ENCODE measurements around the gene FABP1.

The FABP1 gene

DNA sequence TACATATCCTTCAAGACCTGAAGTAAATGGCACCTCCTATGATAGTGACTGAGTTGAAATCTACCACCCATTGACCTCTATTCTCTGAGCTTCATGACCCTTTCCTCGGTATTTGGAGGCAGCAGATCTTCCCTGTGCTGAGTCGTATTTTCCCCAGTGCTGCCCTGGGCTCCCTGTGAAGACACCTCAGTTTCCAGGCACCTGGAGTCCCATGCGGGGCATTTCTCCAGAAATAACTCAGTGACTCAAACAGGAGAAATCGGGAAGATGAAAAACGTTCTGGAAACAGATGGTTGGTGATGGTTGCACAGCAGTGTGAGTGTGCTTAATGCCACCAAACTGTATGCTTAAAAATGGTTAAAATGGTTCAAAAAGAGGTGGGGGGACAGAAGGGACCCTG lies 42.3 kb downstream of the FABP1 start:
- Histone ChIP-seq H3K36me3 (no peaks in the 10 kb centered on the region), H3K4me3 (no peak overlapping the region), H3K27me3 (no peaks in the 10 kb centered on the region), H3K27ac (no peak overlapping the region), H3K9me3 (no peaks in the 10 kb centered on the region), H3K4me1 (no peaks in the 10 kb centered on the region)
- intact Hi-C loops (cut with DNase I; ENCODE audit: low total_unique reads) = no loop called here
- TF ChIP-seq, protein P1, sequence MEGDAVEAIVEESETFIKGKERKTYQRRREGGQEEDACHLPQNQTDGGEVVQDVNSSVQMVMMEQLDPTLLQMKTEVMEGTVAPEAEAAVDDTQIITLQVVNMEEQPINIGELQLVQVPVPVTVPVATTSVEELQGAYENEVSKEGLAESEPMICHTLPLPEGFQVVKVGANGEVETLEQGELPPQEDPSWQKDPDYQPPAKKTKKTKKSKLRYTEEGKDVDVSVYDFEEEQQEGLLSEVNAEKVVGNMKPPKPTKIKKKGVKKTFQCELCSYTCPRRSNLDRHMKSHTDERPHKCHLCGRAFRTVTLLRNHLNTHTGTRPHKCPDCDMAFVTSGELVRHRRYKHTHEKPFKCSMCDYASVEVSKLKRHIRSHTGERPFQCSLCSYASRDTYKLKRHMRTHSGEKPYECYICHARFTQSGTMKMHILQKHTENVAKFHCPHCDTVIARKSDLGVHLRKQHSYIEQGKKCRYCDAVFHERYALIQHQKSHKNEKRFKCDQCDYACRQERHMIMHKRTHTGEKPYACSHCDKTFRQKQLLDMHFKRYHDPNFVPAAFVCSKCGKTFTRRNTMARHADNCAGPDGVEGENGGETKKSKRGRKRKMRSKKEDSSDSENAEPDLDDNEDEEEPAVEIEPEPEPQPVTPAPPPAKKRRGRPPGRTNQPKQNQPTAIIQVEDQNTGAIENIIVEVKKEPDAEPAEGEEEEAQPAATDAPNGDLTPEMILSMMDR (IDR thresholded peaks at IDR 0.05) = no peak
- DNase-seq = no peak

DNA sequence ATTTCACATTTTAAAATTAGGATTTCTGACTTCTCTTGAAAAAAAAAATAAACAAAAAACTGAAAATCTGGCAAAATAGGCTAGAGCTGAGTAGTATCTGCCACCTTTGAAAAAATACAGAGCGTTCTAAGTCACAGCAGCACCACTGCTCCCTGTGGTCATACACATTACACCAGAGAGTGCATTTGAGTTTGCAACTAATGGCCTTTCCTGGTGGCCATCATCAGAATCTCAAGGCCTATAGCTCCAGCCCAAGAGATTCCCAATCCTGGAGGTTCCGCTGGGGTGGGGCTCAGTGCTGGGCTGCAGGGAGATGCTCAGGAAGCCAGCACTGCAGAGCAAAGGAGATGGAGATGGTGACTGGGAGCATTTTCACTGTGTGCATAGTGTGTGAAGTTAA lies 42.8 kb downstream of the FABP1 start:
- TF ChIP-seq, protein P1 (IDR thresholded peaks at IDR 0.05) = no peak
- no peaks in the 10 kb centered on the region for H3K9me3 ChIP-seq
- intact Hi-C loops (cut with DNase I; ENCODE audit: low total_unique reads) = no loop called here

DNA sequence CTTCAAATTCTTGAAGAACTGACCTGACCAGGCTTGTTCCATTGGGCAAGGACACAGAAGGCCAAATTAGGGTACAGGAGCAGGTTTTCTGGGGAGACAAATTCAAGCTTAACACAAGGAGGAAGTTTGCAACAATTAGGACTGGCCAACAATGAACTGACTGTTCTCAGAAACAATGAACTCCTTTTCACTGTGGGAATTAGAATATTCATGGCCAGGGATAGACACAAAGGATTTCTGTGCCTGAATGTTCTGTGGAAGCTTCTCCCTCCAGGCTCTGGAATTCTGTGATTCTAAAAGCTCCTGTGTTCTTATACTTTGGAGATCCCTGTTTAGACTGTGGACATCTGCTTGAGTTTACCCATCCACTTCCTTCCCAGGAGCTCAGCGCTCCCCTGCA lies 45.1 kb downstream of the FABP1 start:
- intact Hi-C loops (cut with DNase I; ENCODE audit: low total_unique reads) = no loop called here
- Histone ChIP-seq H3K4me3 (no peak overlapping the region), H3K9me3 (no peaks in the 10 kb centered on the region), H3K36me3 (no peaks in the 10 kb centered on the region), H3K27me3 (no peaks in the 10 kb centered on the region), H3K4me1 (no peaks in the 10 kb centered on the region), H3K27ac (no peak overlapping the region)
- no peak for DNase-seq
- TF ChIP-seq, protein P1 (IDR thresholded peaks at IDR 0.05) = no peak

More for the DNA sequence above, 42.8 kb downstream of the FABP1 start:
- Histone ChIP-seq H3K27me3 (no peaks in the 10 kb centered on the region), H3K36me3 (no peaks in the 10 kb centered on the region), H3K27ac (no peak overlapping the region), H3K4me1 (no peaks in the 10 kb centered on the region), H3K4me3 (no peak overlapping the region)
- no peak for DNase-seq

DNA sequence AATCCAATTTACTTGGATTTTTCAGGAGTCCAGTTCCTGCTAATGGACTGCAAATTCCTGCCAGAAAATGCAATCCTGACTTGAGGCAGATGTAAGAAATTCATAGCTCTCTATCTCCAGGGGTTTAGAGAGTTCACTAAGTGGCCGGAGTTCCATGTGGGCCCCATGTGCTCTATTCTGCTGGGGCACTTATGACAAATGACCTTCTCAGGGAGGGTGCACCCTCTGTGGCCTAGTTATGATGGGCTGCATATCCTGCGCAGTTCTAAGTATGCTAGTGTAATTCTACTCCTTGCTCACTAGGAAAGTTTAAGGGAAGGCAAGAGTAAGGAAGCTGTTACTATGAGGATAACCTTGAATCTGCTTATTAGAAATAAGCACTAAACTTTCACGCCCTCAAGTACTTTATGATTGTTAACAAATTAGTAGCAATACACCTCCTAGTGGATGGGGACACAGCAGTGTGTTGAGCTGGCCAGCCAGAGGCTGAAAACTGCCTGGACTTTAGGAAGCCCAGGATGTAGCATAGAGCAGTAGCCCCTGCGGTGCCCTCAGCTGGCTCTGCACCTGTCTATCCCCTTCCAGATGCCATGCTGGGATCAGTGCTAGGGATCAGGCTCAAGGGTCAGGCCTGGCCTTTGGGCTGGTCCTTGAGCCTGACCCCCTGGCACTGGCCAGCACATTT lies 45.8 kb downstream of the FABP1 start:
- TF ChIP-seq, protein P1 (IDR thresholded peaks at IDR 0.05) = no peak
- intact Hi-C loops (cut with DNase I; ENCODE audit: low total_unique reads) = no loop called here
- no peaks in the 10 kb centered on the region for H3K4me1 ChIP-seq
- H3K27me3 ChIP-seq = no peaks in the 10 kb centered on the region
- no peak overlapping the region for H3K27ac ChIP-seq
- no peaks in the 10 kb centered on the region for H3K9me3 ChIP-seq
- no peak overlapping the region for H3K4me3 ChIP-seq
- no peaks in the 10 kb centered on the region for H3K36me3 ChIP-seq
- DNase-seq = no peak

DNA sequence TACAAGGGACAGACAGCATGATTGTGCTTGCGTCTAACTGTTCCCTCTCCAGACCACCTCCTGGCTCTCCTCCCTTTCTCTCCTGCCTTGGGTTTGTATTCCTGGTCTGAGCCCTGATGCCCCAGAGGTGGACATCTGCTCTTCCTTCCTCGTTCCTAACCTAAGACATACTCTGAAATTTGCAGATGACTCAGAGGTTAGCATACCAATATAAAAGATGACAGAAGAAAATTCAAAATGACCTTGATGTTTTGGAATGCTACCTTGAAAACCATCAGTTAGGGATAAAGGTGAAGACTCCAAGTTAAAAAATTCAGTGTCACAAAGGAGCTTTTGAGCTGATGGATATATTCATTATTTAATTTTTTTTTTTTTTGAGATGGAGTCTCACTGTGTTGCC lies 47.3 kb downstream of the FABP1 start:
- no peaks in the 10 kb centered on the region for H3K9me3 ChIP-seq
- TF ChIP-seq, protein P1 (IDR thresholded peaks at IDR 0.05) = no peak
- intact Hi-C loops (cut with DNase I; ENCODE audit: low total_unique reads) = no loop called here
- no peak overlapping the region for H3K4me3 ChIP-seq
- H3K36me3 ChIP-seq = no peaks in the 10 kb centered on the region
- no peaks in the 10 kb centered on the region for H3K4me1 ChIP-seq
- H3K27ac ChIP-seq = no peak overlapping the region
- no peak for DNase-seq
- no peaks in the 10 kb centered on the region for H3K27me3 ChIP-seq
